DOHH2 (cell line): Measurements from ENCODE around the gene ARHGEF25.

Source experiments
- EZH2phosphoT487 ChIP-seq: fragments of 200-600 bp; sonication (generic); IDR thresholded peaks from 2 replicates; pipeline ENCODE4 v1.6.1; 2017; ENCODE audit warnings: borderline replicate concordance, mild to moderate bottlenecking, antibody characterized with exemption, low read length, moderate library complexity, mixed read lengths
- TF ChIP-seq, protein P1 (sequence below): fragments of 200-600 bp; sonication (generic); IDR thresholded peaks from one replicate; pipeline ENCODE4 v1.5.1; 2014; ENCODE audit warnings: antibody characterized with exemption, mild to moderate bottlenecking, low read depth, low read length; ENCODE audit not compliant: poor library complexity, severe bottlenecking

DNA sequence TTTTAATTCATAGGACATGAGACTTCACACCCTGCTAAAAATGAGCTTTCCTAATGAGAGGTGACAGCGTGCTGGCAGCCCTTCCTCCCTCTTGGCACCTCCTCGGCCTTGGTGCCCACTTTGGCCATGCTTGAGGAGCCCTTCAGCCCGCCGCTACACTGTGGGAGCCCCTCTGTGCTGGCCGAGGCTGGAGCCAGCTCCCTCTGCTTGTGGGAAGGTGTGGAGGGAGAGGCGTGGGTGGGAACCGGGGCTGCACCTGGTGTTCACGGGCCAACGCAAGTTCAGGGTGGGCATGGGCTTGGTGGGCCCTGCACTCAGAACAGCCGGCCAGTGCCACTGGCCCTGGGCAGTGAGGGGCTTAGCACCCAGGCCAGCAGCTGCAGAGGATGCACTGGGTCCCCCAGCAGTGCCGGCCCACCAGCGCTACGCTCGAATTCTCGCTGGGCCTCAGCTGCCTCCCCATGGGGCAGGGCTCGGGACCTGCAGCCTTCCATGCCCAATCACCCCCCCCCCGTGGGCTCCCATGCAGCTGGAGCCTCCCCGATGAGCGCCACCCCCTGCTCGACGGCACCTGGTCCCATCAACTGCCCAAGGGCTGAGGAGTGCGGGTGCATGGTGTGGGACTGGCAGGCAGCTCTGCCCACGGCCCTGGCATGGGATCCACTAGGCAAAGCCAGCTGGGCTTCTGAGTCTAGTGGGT is 44.5 kb downstream of the ARHGEF25 start:
- TF ChIP-seq, protein P1, sequence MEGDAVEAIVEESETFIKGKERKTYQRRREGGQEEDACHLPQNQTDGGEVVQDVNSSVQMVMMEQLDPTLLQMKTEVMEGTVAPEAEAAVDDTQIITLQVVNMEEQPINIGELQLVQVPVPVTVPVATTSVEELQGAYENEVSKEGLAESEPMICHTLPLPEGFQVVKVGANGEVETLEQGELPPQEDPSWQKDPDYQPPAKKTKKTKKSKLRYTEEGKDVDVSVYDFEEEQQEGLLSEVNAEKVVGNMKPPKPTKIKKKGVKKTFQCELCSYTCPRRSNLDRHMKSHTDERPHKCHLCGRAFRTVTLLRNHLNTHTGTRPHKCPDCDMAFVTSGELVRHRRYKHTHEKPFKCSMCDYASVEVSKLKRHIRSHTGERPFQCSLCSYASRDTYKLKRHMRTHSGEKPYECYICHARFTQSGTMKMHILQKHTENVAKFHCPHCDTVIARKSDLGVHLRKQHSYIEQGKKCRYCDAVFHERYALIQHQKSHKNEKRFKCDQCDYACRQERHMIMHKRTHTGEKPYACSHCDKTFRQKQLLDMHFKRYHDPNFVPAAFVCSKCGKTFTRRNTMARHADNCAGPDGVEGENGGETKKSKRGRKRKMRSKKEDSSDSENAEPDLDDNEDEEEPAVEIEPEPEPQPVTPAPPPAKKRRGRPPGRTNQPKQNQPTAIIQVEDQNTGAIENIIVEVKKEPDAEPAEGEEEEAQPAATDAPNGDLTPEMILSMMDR, result no peak
- no peak for TF ChIP-seq EZH2phosphoT487
